ENCODE results near the gene CLEC18A. TPM values are rescaled to one million over a fixed set of nuclear protein-coding genes. Genes with fewer than 3 reads are reported as not detected.

Gene CLEC18A
- total RNA-seq, 1 experiment from 2014 or later: 1.6 TPM

DNA sequence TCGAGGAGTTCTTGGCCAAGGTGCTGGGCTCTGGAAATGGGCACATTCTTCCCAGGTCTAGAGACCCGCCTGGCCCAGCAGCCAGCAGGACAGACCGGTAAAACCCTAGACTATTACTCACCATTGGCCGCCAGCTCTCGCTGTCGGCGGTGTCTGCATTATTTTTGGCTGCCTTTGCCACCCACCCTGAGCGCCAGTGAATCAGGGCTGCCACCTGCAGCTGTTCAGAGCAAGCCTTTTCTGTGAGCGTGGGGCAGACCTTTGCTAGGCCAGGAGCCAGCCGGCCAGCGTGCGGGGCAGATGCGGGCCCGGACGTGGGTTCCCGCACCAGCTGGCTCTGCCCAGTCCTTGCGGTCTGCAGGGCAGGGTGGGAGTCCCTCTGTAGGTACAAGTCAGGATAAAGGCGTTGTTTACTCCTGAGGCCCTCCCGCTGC is 15.8 kb upstream of the CLEC18A start:
- no peaks in the 10 kb centered on the region for H3K79me2 ChIP-seq (ENCODE audit: insufficient read depth, low read length)
- no peak overlapping the region for H2BK5ac ChIP-seq (ENCODE audit: insufficient read length, low read length)
- Mint-ChIP-seq H3K27ac (no peak overlapping the region), H3K27me3 (ENCODE audit: low read depth) (no peaks in the 10 kb centered on the region), H3K4me3 (no peak overlapping the region), H3K36me3 (ENCODE audit: insufficient read depth in 1 of 3, low read depth in 3 of 3) (peaks cover 13 to 66% (median 35%) of the 10 kb centered on the region in 3 experiments; a peak in 6 of 7 replicates), H3K9me3 (no peaks in the 10 kb centered on the region), H3K4me1 (peaks cover 0 to 3% of the 10 kb centered on the region in 2 experiments; a peak in 2 of 4 replicates)
- no peak overlapping the region for H3K9ac ChIP-seq (ENCODE audit: extremely low read depth, insufficient read length, low read length)
- H3K23me2 ChIP-seq (ENCODE audit: insufficient read length, low read depth, low read length, poor library complexity, severe bottlenecking): no peaks in the 10 kb centered on the region
- no peaks in the 10 kb centered on the region for H3K4me1 ChIP-seq (ENCODE audit: insufficient read depth, low read length)
- H3K18ac ChIP-seq (ENCODE audit: insufficient read length, low read depth, low read length): no peak overlapping the region
- H4K20me1 ChIP-seq (ENCODE audit: control insufficient read depth, insufficient read depth, insufficient read length): no peaks in the 10 kb centered on the region
- H2BK20ac ChIP-seq (ENCODE audit: low read depth, low read length, poor library complexity, severe bottlenecking): no peak overlapping the region
- no peaks in the 10 kb centered on the region for H3K27me3 ChIP-seq (ENCODE audit: insufficient read depth, low read length)
- no peak overlapping the region for H3K4me2 ChIP-seq (ENCODE audit: insufficient read depth, insufficient read length, low read length)
- no CpG with 5 or more reads among the region's 19 CpGs for WGBS (ENCODE audit: extremely low coverage, insufficient read length, low lambda C conversion rate)
- no peak overlapping the region for H2BK15ac ChIP-seq (ENCODE audit: low read depth, low read length)
- no peak overlapping the region for H2BK120ac ChIP-seq (ENCODE audit: low read depth, low read length, poor library complexity, severe bottlenecking)
- no peak overlapping the region for H3T11ph ChIP-seq (ENCODE audit: low read length)
- H3K14ac ChIP-seq (ENCODE audit: insufficient read depth, low read length): no peak overlapping the region; the same call in 1 of the 2 replicates
- H3K9me3 ChIP-seq (ENCODE audit: control insufficient read depth, low read depth, low read length): no peaks in the 10 kb centered on the region
- TF ChIP-seq, protein P1, sequence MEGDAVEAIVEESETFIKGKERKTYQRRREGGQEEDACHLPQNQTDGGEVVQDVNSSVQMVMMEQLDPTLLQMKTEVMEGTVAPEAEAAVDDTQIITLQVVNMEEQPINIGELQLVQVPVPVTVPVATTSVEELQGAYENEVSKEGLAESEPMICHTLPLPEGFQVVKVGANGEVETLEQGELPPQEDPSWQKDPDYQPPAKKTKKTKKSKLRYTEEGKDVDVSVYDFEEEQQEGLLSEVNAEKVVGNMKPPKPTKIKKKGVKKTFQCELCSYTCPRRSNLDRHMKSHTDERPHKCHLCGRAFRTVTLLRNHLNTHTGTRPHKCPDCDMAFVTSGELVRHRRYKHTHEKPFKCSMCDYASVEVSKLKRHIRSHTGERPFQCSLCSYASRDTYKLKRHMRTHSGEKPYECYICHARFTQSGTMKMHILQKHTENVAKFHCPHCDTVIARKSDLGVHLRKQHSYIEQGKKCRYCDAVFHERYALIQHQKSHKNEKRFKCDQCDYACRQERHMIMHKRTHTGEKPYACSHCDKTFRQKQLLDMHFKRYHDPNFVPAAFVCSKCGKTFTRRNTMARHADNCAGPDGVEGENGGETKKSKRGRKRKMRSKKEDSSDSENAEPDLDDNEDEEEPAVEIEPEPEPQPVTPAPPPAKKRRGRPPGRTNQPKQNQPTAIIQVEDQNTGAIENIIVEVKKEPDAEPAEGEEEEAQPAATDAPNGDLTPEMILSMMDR (conservative IDR thresholded peaks at IDR 0.05): no peak
- no peak overlapping the region for H2AFZ ChIP-seq (ENCODE audit: low read length)
- no peak for DNase-seq
- H2AK5ac ChIP-seq (ENCODE audit: insufficient read length, low read length): no peak overlapping the region
- H3K79me1 ChIP-seq (ENCODE audit: insufficient read depth, low read depth, low read length, poor library complexity, severe bottlenecking): no peaks in the 10 kb centered on the region
- H4K5ac ChIP-seq (ENCODE audit: insufficient read length, low read depth, low read length): no peak overlapping the region
- no peak overlapping the region for H3K56ac ChIP-seq (ENCODE audit: insufficient read length, low read depth, low read length)
- H3K4ac ChIP-seq (ENCODE audit: low read depth, low read length): no peak overlapping the region
- H3K23ac ChIP-seq (ENCODE audit: insufficient read length, low read depth, low read length): no peak overlapping the region
- H2BK12ac ChIP-seq (ENCODE audit: insufficient read length, low read depth, low read length): no peak overlapping the region
- no peak overlapping the region for H4K91ac ChIP-seq (ENCODE audit: insufficient read length, low read depth, low read length)
- H3K27ac ChIP-seq (ENCODE audit: insufficient read length, low read depth, low read length): no peak overlapping the region
- H4K8ac ChIP-seq (replicated peaks; ENCODE audit: insufficient read length, low read depth, low read length): no peak overlapping the region
